ENCODE results near the gene ZCCHC3.
A peak's percentile ranks its signal among the peaks of the same experiment; 100 is the strongest.

ZCCHC3 gene

GRCh38 chr20:294602-295001 lies 2.8 kb upstream of the ZCCHC3 start:
- CTCF ChIA-PET = no interaction called here
- no peak for TF ChIP-seq CTCF (IDR thresholded peaks at IDR 0.05; ENCODE audit: control extremely low read depth, extremely low read depth, low read depth, missing control alignments)
- POLR2A ChIA-PET = no interaction called here
- no peak for DNase-seq (ENCODE audit: extremely low spot score)

- DNase-seq (ENCODE audit: extremely low spot score) = no peak
- no peak for TF ChIP-seq CTCF (IDR thresholded peaks at IDR 0.05; ENCODE audit: control extremely low read depth, extremely low read depth, low read depth, missing control alignments)
- ChIA-PET POLR2A (no interaction called here), CTCF (interaction anchor here (6.8 kb wide), 1 partner anchor 35 kb away, joined by 37 read pairs; no protein-coding TSS in a partner anchor)
These were observed 1.6 kb upstream of the ZCCHC3 start for GRCh38 chr20:295804-296203.

GRCh38 chr20:297925-298775 lies 780 bp downstream of the ZCCHC3 start:
- ChIA-PET POLR2A (interaction anchor here (2.6 kb wide), 1 partner anchor 12 kb away, joined by 7 read pairs; no protein-coding TSS in a partner anchor), CTCF (interaction anchor here (1.2 to 6.8 kb wide), 6 partner anchors 10 to 32 kb away, joined by 3 to 37 read pairs (median 6); no protein-coding TSS in a partner anchor)
- peak; percentile 52 for DNase-seq (ENCODE audit: extremely low spot score)
- no peak for TF ChIP-seq CTCF (IDR thresholded peaks at IDR 0.05; ENCODE audit: control extremely low read depth, extremely low read depth, low read depth, missing control alignments)

- ChIA-PET CTCF (interaction anchor here (1.2 to 6.8 kb wide), 6 partner anchors 9 to 33 kb away, joined by 3 to 37 read pairs (median 6); no protein-coding TSS in a partner anchor), POLR2A (interaction anchor here (2.6 kb wide), 1 partner anchor 11 kb away, joined by 7 read pairs; no protein-coding TSS in a partner anchor)
- DNase-seq (ENCODE audit: extremely low spot score) = no peak
- no peak for TF ChIP-seq CTCF (IDR thresholded peaks at IDR 0.05; ENCODE audit: control extremely low read depth, extremely low read depth, low read depth, missing control alignments)
These were observed 1.5 kb downstream of the ZCCHC3 start for GRCh38 chr20:298776-299391.

GRCh38 chr20:300345-300990 lies 3.1 kb downstream of the ZCCHC3 start:
- TF ChIP-seq CTCF (IDR thresholded peaks at IDR 0.05; ENCODE audit: control extremely low read depth, extremely low read depth, low read depth, missing control alignments) = no peak
- DNase-seq (ENCODE audit: extremely low spot score) = no peak
- ChIA-PET POLR2A (interaction anchor here (2.6 kb wide), 1 partner anchor 10 kb away, joined by 7 read pairs; no protein-coding TSS in a partner anchor), CTCF (interaction anchor here (2.4 to 6.8 kb wide), 2 partner anchors 9 to 30 kb away, joined by 11 to 37 read pairs; no protein-coding TSS in a partner anchor)
